CD4-positive, alpha-beta T cell treated with Interleukin-17A for 1 hour (primary cell): Measurements from ENCODE around the gene EHMT1.
"Not testable (repeated sequence)": the region's sequence is repeated elsewhere in the genome, so short reads cannot be mapped to it uniquely, and the experiment has no call there.

Experiments
- DNase-seq: peaks from one replicate; pipeline ENCODE4 v3.0.0-alpha.2; 2020

The EHMT1 gene

GRCh38 chr9:137795156-137795666, 176.4 kb downstream of the EHMT1 start:
- DNase-seq, result no peak

GRCh38 chr9:137797206-137798120, 178.7 kb downstream of the EHMT1 start:
- no peak for DNase-seq

- no peak for DNase-seq
Measured at GRCh38 chr9:137798142-137798541, 179.3 kb downstream of the EHMT1 start.

- no peak for DNase-seq
Measured at GRCh38 chr9:137798901-137799629, 180.3 kb downstream of the EHMT1 start.

GRCh38 chr9:137799630-137799983, 180.8 kb downstream of the EHMT1 start:
- DNase-seq, result no peak

GRCh38 chr9:137800196-137801022, 181.6 kb downstream of the EHMT1 start:
- no peak for DNase-seq

GRCh38 chr9:137801023-137801319, 182.2 kb downstream of the EHMT1 start:
- no peak for DNase-seq

GRCh38 chr9:137802021-137802420, 183.2 kb downstream of the EHMT1 start:
- no peak for DNase-seq

- DNase-seq, result no peak
Measured at GRCh38 chr9:137802521-137803243, 183.9 kb downstream of the EHMT1 start.

GRCh38 chr9:137804908-137805630, 186.3 kb downstream of the EHMT1 start:
- no peak for DNase-seq

- DNase-seq, result no peak
Measured at GRCh38 chr9:137807721-137808703, 189.2 kb downstream of the EHMT1 start.

- DNase-seq, result no peak
Measured at GRCh38 chr9:137809040-137809576, 190.3 kb downstream of the EHMT1 start.

- not testable (repeated sequence) for DNase-seq
Measured at GRCh38 chr9:137809726-137810450, 191.1 kb downstream of the EHMT1 start.

GRCh38 chr9:137811283-137811870, 192.6 kb downstream of the EHMT1 start:
- no peak for DNase-seq

GRCh38 chr9:137812356-137813023, 193.7 kb downstream of the EHMT1 start:
- DNase-seq, result no peak

GRCh38 chr9:137813167-137813566, 194.4 kb downstream of the EHMT1 start:
- DNase-seq, result no peak

GRCh38 chr9:137813651-137814415, 195.0 kb downstream of the EHMT1 start:
- DNase-seq, result no peak

GRCh38 chr9:137814436-137814835, 195.6 kb downstream of the EHMT1 start:
- no peak for DNase-seq
